ENCODE results near the gene PTEN.

PTEN gene

GRCh38 chr10:87930141-87930540 lies 66.7 kb downstream of the PTEN start:
- H3K36me3 ChIP-seq (ENCODE audit: control insufficient read depth in 5 of 5, insufficient read depth in 5 of 5, low read length in 5 of 5), result peaks cover 4 to 23% (median 4%) of the 10 kb centered on the region in 5 donors
- no peak overlapping the region for H3K9ac ChIP-seq (ENCODE audit: low read length in 5 of 5)
- H3K27ac ChIP-seq (ENCODE audit: low read depth, low read length), result no peak overlapping the region
- peaks cover 0 to 49% (median 22%) of the 10 kb centered on the region in 5 donors for H3K4me1 ChIP-seq (ENCODE audit: control insufficient read depth in 5 of 5, insufficient read depth in 5 of 5, low read length in 5 of 5)
- no peak overlapping the region for H3K4me3 ChIP-seq (ENCODE audit: low read depth in 1 of 5, low read length in 5 of 5)
- no peaks in the 10 kb centered on the region for H3K27me3 ChIP-seq (ENCODE audit: control insufficient read depth in 5 of 5, insufficient read depth in 4 of 5, low read length in 5 of 5)
- H3K9me3 ChIP-seq (ENCODE audit: control insufficient read depth in 5 of 5, low read length in 5 of 5), result no peaks in the 10 kb centered on the region

- Histone ChIP-seq H3K4me1 (ENCODE audit: control insufficient read depth in 5 of 5, insufficient read depth in 5 of 5, low read length in 5 of 5) (peaks cover 0 to 51% (median 26%) of the 10 kb centered on the region in 5 donors), H3K27ac (ENCODE audit: low read depth, low read length) (peak overlapping the region; percentile 61), H3K4me3 (ENCODE audit: low read depth in 1 of 5, low read length in 5 of 5) (no peak overlapping the region), H3K9ac (ENCODE audit: low read length in 5 of 5) (no peak overlapping the region), H3K9me3 (ENCODE audit: control insufficient read depth in 5 of 5, low read length in 5 of 5) (no peaks in the 10 kb centered on the region), H3K27me3 (ENCODE audit: control insufficient read depth in 5 of 5, insufficient read depth in 4 of 5, low read length in 5 of 5) (no peaks in the 10 kb centered on the region), H3K36me3 (ENCODE audit: control insufficient read depth in 5 of 5, insufficient read depth in 5 of 5, low read length in 5 of 5) (peaks cover 4 to 23% (median 6%) of the 10 kb centered on the region in 5 donors)
These were observed 67.8 kb downstream of the PTEN start for GRCh38 chr10:87930934-87931835.

- H3K4me3 ChIP-seq (ENCODE audit: low read depth in 1 of 5, low read length in 5 of 5), result no peak overlapping the region
- H3K9ac ChIP-seq (ENCODE audit: low read length in 5 of 5), result no peak overlapping the region
- no peaks in the 10 kb centered on the region for H3K27me3 ChIP-seq (ENCODE audit: control insufficient read depth in 5 of 5, insufficient read depth in 4 of 5, low read length in 5 of 5)
- H3K27ac ChIP-seq (ENCODE audit: low read depth, low read length), result peak overlapping the region; percentile 61
- peaks cover 0 to 49% (median 26%) of the 10 kb centered on the region in 5 donors for H3K4me1 ChIP-seq (ENCODE audit: control insufficient read depth in 5 of 5, insufficient read depth in 5 of 5, low read length in 5 of 5)
- no peaks in the 10 kb centered on the region for H3K9me3 ChIP-seq (ENCODE audit: control insufficient read depth in 5 of 5, low read length in 5 of 5)
- peaks cover 0 to 21% (median 6%) of the 10 kb centered on the region in 5 donors for H3K36me3 ChIP-seq (ENCODE audit: control insufficient read depth in 5 of 5, insufficient read depth in 5 of 5, low read length in 5 of 5)
These were observed 68.4 kb downstream of the PTEN start for GRCh38 chr10:87931836-87932230.

GRCh38 chr10:87935290-87936141 lies 72.1 kb downstream of the PTEN start:
- Histone ChIP-seq H3K27ac (ENCODE audit: low read depth, low read length) (peak overlapping the region; percentile 86), H3K27me3 (ENCODE audit: control insufficient read depth in 5 of 5, insufficient read depth in 4 of 5, low read length in 5 of 5) (no peaks in the 10 kb centered on the region), H3K36me3 (ENCODE audit: control insufficient read depth in 5 of 5, insufficient read depth in 5 of 5, low read length in 5 of 5) (peaks cover 0 to 16% (median 6%) of the 10 kb centered on the region in 5 donors), H3K4me1 (ENCODE audit: control insufficient read depth in 5 of 5, insufficient read depth in 5 of 5, low read length in 5 of 5) (peaks cover 0 to 51% (median 27%) of the 10 kb centered on the region in 5 donors), H3K9ac (ENCODE audit: low read length in 5 of 5) (peak overlapping the region in 1 of 5 donors; percentile 43), H3K9me3 (ENCODE audit: control insufficient read depth in 5 of 5, low read length in 5 of 5) (no peaks in the 10 kb centered on the region), H3K4me3 (ENCODE audit: low read depth in 1 of 5, low read length in 5 of 5) (no peak overlapping the region)

- Histone ChIP-seq H3K4me3 (ENCODE audit: low read depth in 1 of 5, low read length in 5 of 5) (no peak overlapping the region), H3K4me1 (ENCODE audit: control insufficient read depth in 5 of 5, insufficient read depth in 5 of 5, low read length in 5 of 5) (peaks cover 0 to 39% (median 24%) of the 10 kb centered on the region in 5 donors), H3K27me3 (ENCODE audit: control insufficient read depth in 5 of 5, insufficient read depth in 4 of 5, low read length in 5 of 5) (no peaks in the 10 kb centered on the region), H3K9ac (ENCODE audit: low read length in 5 of 5) (no peak overlapping the region), H3K36me3 (ENCODE audit: control insufficient read depth in 5 of 5, insufficient read depth in 5 of 5, low read length in 5 of 5) (peaks cover 0 to 17% (median 6%) of the 10 kb centered on the region in 5 donors), H3K9me3 (ENCODE audit: control insufficient read depth in 5 of 5, low read length in 5 of 5) (no peaks in the 10 kb centered on the region), H3K27ac (ENCODE audit: low read depth, low read length) (peak overlapping the region; percentile 16)
These were observed 76.8 kb downstream of the PTEN start for GRCh38 chr10:87940210-87940609.

- no peak overlapping the region for H3K4me3 ChIP-seq (ENCODE audit: low read depth in 1 of 5, low read length in 5 of 5)
- H3K27ac ChIP-seq (ENCODE audit: low read depth, low read length), result no peak overlapping the region
- no peaks in the 10 kb centered on the region for H3K27me3 ChIP-seq (ENCODE audit: control insufficient read depth in 5 of 5, insufficient read depth in 4 of 5, low read length in 5 of 5)
- peaks cover 0 to 38% (median 17%) of the 10 kb centered on the region in 5 donors for H3K4me1 ChIP-seq (ENCODE audit: control insufficient read depth in 5 of 5, insufficient read depth in 5 of 5, low read length in 5 of 5)
- H3K36me3 ChIP-seq (ENCODE audit: control insufficient read depth in 5 of 5, insufficient read depth in 5 of 5, low read length in 5 of 5), result peaks cover 0 to 14% (median 4%) of the 10 kb centered on the region in 5 donors
- no peak overlapping the region for H3K9ac ChIP-seq (ENCODE audit: low read length in 5 of 5)
- no peaks in the 10 kb centered on the region for H3K9me3 ChIP-seq (ENCODE audit: control insufficient read depth in 5 of 5, low read length in 5 of 5)
These were observed 79.6 kb downstream of the PTEN start for GRCh38 chr10:87942884-87943527.

- H3K36me3 ChIP-seq (ENCODE audit: control insufficient read depth in 5 of 5, insufficient read depth in 5 of 5, low read length in 5 of 5), result peaks cover 0 to 15% (median 5%) of the 10 kb centered on the region in 5 donors
- H3K4me3 ChIP-seq (ENCODE audit: low read depth in 1 of 5, low read length in 5 of 5), result no peak overlapping the region
- H3K4me1 ChIP-seq (ENCODE audit: control insufficient read depth in 5 of 5, insufficient read depth in 5 of 5, low read length in 5 of 5), result peaks cover 0 to 19% (median 13%) of the 10 kb centered on the region in 5 donors
- peak overlapping the region; percentile 38 for H3K27ac ChIP-seq (ENCODE audit: low read depth, low read length)
- H3K9me3 ChIP-seq (ENCODE audit: control insufficient read depth in 5 of 5, low read length in 5 of 5), result no peaks in the 10 kb centered on the region
- H3K27me3 ChIP-seq (ENCODE audit: control insufficient read depth in 5 of 5, insufficient read depth in 4 of 5, low read length in 5 of 5), result no peaks in the 10 kb centered on the region
- H3K9ac ChIP-seq (ENCODE audit: low read length in 5 of 5), result no peak overlapping the region
These were observed 82.6 kb downstream of the PTEN start for GRCh38 chr10:87945984-87946383.

- Histone ChIP-seq H3K4me3 (ENCODE audit: low read depth in 1 of 5, low read length in 5 of 5) (no peak overlapping the region), H3K36me3 (ENCODE audit: control insufficient read depth in 5 of 5, insufficient read depth in 5 of 5, low read length in 5 of 5) (peaks cover 9 to 25% (median 24%) of the 10 kb centered on the region in 5 donors), H3K4me1 (ENCODE audit: control insufficient read depth in 5 of 5, insufficient read depth in 5 of 5, low read length in 5 of 5) (peaks cover 0 to 7% (median 3%) of the 10 kb centered on the region in 5 donors), H3K9ac (ENCODE audit: low read length in 5 of 5) (no peak overlapping the region), H3K27ac (ENCODE audit: low read depth, low read length) (no peak overlapping the region), H3K9me3 (ENCODE audit: control insufficient read depth in 5 of 5, low read length in 5 of 5) (no peaks in the 10 kb centered on the region), H3K27me3 (ENCODE audit: control insufficient read depth in 5 of 5, insufficient read depth in 4 of 5, low read length in 5 of 5) (no peaks in the 10 kb centered on the region)
These were observed 89.2 kb downstream of the PTEN start for GRCh38 chr10:87952612-87953011.

- H3K36me3 ChIP-seq (ENCODE audit: control insufficient read depth in 5 of 5, insufficient read depth in 5 of 5, low read length in 5 of 5), result peaks cover 9 to 36% (median 29%) of the 10 kb centered on the region in 5 donors
- peak overlapping the region; percentile 22 for H3K27ac ChIP-seq (ENCODE audit: low read depth, low read length)
These were observed 92.6 kb downstream of the PTEN start for GRCh38 chr10:87956055-87956454.

More at GRCh38 chr10:87956055-87956454, 92.6 kb downstream of the PTEN start:
- peaks cover 0 to 3% (median 0%) of the 10 kb centered on the region in 5 donors for H3K4me1 ChIP-seq (ENCODE audit: control insufficient read depth in 5 of 5, insufficient read depth in 5 of 5, low read length in 5 of 5)
- no peaks in the 10 kb centered on the region for H3K9me3 ChIP-seq (ENCODE audit: control insufficient read depth in 5 of 5, low read length in 5 of 5)
- H3K4me3 ChIP-seq (ENCODE audit: low read depth in 1 of 5, low read length in 5 of 5), result no peak overlapping the region
- H3K9ac ChIP-seq (ENCODE audit: low read length in 5 of 5), result no peak overlapping the region
- no peaks in the 10 kb centered on the region for H3K27me3 ChIP-seq (ENCODE audit: control insufficient read depth in 5 of 5, insufficient read depth in 4 of 5, low read length in 5 of 5)

Measured in subcutaneous abdominal adipose tissue (tissue), 5 donors.